GM19395 (cell line): ENCODE data around the gene CRYBA2.

Experiments used
- ATAC-seq: cut with Tn5 transposase; IDR thresholded peaks from one replicate; pipeline ENCODE4 v1.9.1; 2021; ENCODE audit warnings: mild to moderate bottlenecking, moderate library complexity; ENCODE audit not compliant: unreplicated experiment

Gene CRYBA2

GRCh38 chr2:219024059-219024458 is 30.8 kb upstream of the CRYBA2 start:
- ATAC-seq: no peak

- no peak for ATAC-seq
These were observed 29.9 kb upstream of the CRYBA2 start for GRCh38 chr2:219023045-219023605.

GRCh38 chr2:219022616-219023015 is 29.4 kb upstream of the CRYBA2 start:
- no peak for ATAC-seq

GRCh38 chr2:219022041-219022440 is 28.8 kb upstream of the CRYBA2 start:
- ATAC-seq: no peak

- ATAC-seq: no peak
These were observed 28.4 kb upstream of the CRYBA2 start for GRCh38 chr2:219021591-219021990.

- no peak for ATAC-seq
These were observed 27.6 kb upstream of the CRYBA2 start for GRCh38 chr2:219020604-219021365.

GRCh38 chr2:219019436-219019835 is 26.2 kb upstream of the CRYBA2 start:
- ATAC-seq: no peak

- no peak for ATAC-seq
These were observed 25.5 kb upstream of the CRYBA2 start for GRCh38 chr2:219018726-219019125.

GRCh38 chr2:219018286-219018685 is 25.1 kb upstream of the CRYBA2 start:
- no peak for ATAC-seq

GRCh38 chr2:219017201-219017931 is 24.1 kb upstream of the CRYBA2 start:
- ATAC-seq: no peak

GRCh38 chr2:219016721-219017120 is 23.5 kb upstream of the CRYBA2 start:
- no peak for ATAC-seq

GRCh38 chr2:219010873-219011272 is 17.7 kb upstream of the CRYBA2 start:
- no peak for ATAC-seq

- no peak for ATAC-seq
These were observed 17.0 kb upstream of the CRYBA2 start for GRCh38 chr2:219010162-219010756.

GRCh38 chr2:219009294-219009693 is 16.1 kb upstream of the CRYBA2 start:
- no peak for ATAC-seq

GRCh38 chr2:219003979-219004378 is 10.8 kb upstream of the CRYBA2 start:
- ATAC-seq: no peak

GRCh38 chr2:219003267-219003634 is 10.0 kb upstream of the CRYBA2 start:
- no peak for ATAC-seq

- ATAC-seq: no peak
These were observed 9.4 kb upstream of the CRYBA2 start for GRCh38 chr2:219002395-219003266.

- ATAC-seq: no peak
These were observed 8.6 kb upstream of the CRYBA2 start for GRCh38 chr2:219001577-219002394.

- no peak for ATAC-seq
These were observed 7.9 kb upstream of the CRYBA2 start for GRCh38 chr2:219001100-219001576.

GRCh38 chr2:219000569-219000960 is 7.3 kb upstream of the CRYBA2 start:
- ATAC-seq: no peak
